Central memory CD8-positive, alpha-beta T cell (primary cell): ENCODE data around the gene MORC1.

Source experiments
- ATAC-seq: fragments of 150-1000 bp; cut with Tn5 transposase; replicated peaks from 2 replicates; pipeline ENCODE4 v1.10.0; 2022; ENCODE audit warnings: mild to moderate bottlenecking, moderate FRiP score, moderate number of reproducible peaks; ENCODE audit not compliant: poor library complexity, severe bottlenecking; ENCODE audit errors: extremely low read depth
- DNase-seq, 2 donors: peaks; one replicate each; pipeline ENCODE4 v3.0.0; 2021; ENCODE audit warnings: low spot score in 2 of 2
- H3K27ac Mint-ChIP-seq: one replicate; pipeline ENCODE4 v1.8.0; 2022; ENCODE audit warnings: low read depth, mild to moderate bottlenecking, moderate library complexity, mixed read lengths
- H3K27me3 Mint-ChIP-seq: one replicate; pipeline ENCODE4 v1.8.0; 2022; ENCODE audit warnings: mixed read lengths
- H3K36me3 Mint-ChIP-seq: one replicate; pipeline ENCODE4 v1.8.0; 2022; ENCODE audit warnings: mild to moderate bottlenecking, moderate library complexity, mixed read lengths; ENCODE audit not compliant: insufficient read depth
- H3K4me1 Mint-ChIP-seq: one replicate; pipeline ENCODE4 v1.8.0; 2022; ENCODE audit warnings: mixed read lengths
- H3K4me3 Mint-ChIP-seq: one replicate; pipeline ENCODE4 v1.8.0; 2022; ENCODE audit warnings: mild to moderate bottlenecking, moderate library complexity, mixed read lengths
- H3K9me3 Mint-ChIP-seq: one replicate; pipeline ENCODE4 v1.8.0; 2022; ENCODE audit warnings: mixed read lengths

The MORC1 gene

DNA sequence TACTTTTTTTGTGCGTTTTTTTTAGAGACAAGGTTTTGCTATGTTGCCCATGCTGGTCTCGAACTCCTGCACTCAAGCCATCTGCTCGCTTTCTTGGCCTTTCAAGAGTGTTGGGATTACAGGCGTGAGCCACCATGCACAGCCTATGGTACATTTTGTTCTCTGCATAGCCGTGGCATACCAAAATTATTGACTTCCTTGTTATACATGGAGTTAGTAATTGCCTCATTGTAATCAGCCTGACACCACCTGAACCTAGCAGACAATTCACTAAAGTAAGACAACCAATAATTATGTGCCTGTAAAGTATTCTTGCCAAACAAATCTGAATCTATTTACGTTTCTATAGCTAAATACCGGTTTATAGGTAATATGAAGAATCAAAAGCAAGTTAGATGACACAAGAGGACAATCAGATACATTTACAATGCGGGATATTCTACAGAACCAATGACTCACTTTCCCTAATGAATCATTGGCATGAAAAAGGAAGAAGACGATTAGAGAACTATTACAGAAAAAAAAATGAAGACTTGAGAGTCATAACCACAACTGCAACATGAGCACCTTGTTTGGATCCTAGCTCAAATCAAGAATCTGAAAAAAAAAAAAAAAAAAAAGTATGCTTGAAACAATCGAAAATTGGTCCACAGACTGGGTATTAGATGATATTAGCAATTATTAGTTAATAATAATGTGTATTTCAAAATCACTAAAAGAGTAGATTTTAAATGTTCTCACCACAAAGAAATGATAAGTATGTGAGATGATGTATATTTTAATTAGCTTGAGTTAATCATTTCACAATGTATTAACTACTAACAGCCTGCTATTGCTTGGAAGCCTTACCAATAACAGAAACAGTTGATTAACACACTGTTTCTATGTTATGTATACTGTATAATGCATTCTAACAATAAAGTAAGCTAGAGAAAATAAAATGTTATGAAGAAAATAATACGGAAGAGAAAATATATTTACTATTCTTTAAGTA, 171.3 kb downstream of the MORC1 start:
- Mint-ChIP-seq H3K9me3 (no peaks in the 10 kb centered on the region), H3K27ac (no peak overlapping the region), H3K4me1 (no peaks in the 10 kb centered on the region), H3K27me3 (peaks cover 68% of the 10 kb centered on the region), H3K36me3 (no peaks in the 10 kb centered on the region), H3K4me3 (no peak overlapping the region)
- ATAC-seq (no peak), DNase-seq (no peak)

DNA sequence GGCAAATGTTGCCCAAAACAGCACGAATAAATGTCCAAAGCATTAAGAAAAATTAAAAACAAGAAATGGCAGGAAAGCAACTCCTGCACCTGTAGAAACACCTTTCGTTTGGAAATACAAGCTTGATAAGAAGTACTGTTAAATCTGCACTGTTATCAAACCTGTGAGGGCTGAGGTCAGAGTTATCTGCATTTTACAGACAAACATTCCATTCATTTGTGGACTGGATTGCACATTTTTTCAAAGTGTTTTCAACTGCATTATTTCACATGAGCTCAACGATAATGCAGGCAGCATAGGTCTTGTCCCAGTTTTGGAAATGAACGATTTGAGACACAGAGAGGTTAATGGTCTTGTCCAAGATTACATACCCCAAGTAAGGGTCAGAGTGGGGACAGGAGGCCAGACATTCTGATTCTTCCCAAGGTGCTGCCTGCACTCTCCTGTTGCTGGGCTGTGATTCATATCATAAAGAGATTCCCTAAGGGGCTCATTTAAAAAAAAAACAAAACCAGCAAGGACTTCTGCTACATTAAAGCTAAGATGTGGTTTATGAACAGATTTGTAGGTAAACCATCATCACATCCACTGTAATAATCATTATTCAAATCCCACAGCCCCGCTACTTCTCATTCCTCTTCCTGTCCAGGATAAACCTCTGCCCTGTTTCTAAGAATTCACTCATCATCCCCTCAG, 177.2 kb downstream of the MORC1 start:
- Mint-ChIP-seq H3K36me3 (no peaks in the 10 kb centered on the region), H3K27me3 (peaks cover 28% of the 10 kb centered on the region), H3K4me3 (no peak overlapping the region), H3K4me1 (no peaks in the 10 kb centered on the region), H3K27ac (no peak overlapping the region), H3K9me3 (no peaks in the 10 kb centered on the region)
- no peak for DNase-seq
- no peak for ATAC-seq

DNA sequence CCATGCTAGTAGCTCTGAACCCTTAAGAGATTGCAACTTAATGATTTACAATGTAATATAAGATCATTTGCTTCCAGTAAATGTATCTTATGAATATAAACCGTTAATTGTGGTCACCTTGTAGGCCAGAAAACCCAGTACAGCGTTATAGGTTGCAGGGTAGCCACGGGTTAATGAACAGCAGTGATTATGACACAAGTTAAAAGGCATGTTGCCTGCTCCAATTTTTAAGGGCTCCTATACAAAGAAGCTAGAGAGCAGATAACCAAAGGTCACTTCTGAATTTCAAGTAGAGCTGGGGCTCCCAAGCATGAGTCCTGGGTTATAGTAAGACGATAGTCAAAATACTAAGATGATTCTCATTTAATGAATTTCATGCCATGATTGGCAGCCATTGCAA, 177.8 kb downstream of the MORC1 start:
- ATAC-seq, result no peak
- no peak for DNase-seq
- Mint-ChIP-seq H3K27me3 (peaks cover 28% of the 10 kb centered on the region), H3K4me3 (no peak overlapping the region), H3K27ac (no peak overlapping the region), H3K36me3 (no peaks in the 10 kb centered on the region), H3K4me1 (no peaks in the 10 kb centered on the region), H3K9me3 (no peaks in the 10 kb centered on the region)

DNA sequence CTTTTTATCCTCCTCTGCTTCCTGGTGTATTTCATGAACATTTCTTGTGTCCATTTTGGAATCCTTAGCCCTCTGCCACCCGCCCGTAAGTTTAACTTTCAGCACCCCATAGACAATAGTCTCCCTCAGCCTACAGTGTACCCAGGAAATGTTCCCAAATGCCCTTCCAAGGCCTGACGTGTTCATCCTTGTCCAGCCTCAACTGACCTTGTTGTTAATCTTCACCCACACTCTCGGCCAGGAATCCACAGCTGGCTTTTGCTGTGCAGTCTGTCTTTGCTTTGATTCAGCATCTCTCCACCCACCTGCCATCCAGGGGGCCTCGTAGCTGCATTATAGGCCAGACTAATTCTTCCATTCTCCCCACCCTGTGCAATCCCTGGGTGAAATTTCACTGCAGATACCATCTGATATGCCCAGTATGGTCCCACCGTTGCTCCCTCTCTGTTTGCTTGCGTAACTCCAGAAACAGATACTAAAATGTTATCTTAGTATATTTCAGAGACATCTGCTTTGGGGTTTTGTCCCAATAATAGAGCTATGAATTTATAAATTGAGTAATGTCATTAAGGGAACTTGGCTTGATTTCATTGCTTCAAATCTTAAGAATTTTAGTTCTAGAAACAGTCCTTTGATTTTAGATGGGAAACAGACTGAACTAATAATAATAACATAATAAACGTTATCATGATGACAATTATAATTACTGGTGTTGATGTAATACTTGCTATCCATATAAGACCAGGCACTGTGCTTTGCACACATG, 180.8 kb downstream of the MORC1 start:
- no peaks in the 10 kb centered on the region for H3K4me1 Mint-ChIP-seq
- no peaks in the 10 kb centered on the region for H3K27me3 Mint-ChIP-seq
- no peaks in the 10 kb centered on the region for H3K36me3 Mint-ChIP-seq
- no peaks in the 10 kb centered on the region for H3K9me3 Mint-ChIP-seq
- H3K27ac Mint-ChIP-seq, result no peak overlapping the region
- H3K4me3 Mint-ChIP-seq, result no peak overlapping the region
- no peak for DNase-seq
- ATAC-seq, result no peak

DNA sequence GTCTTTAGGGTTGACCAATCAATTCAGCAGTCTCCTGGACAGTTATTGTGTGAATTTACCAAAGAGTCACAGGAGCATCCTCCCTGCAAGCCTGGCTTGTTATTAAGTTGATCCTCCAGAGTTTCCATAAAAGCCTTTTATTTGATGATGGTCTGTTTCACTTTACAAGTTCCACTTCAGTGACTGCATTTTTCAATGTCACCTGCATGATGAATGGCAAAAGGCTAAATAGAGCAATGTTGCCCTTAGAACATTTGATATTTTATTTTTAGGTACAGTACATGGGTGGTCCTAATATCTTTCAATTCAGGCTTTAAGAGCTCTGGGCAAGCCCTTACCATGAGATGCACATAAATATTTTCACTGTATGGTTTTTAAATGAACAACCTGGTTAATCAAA, 186.9 kb downstream of the MORC1 start:
- DNase-seq (no peak), ATAC-seq (no peak)
- Mint-ChIP-seq H3K27me3 (peaks cover 49% of the 10 kb centered on the region), H3K4me1 (no peaks in the 10 kb centered on the region), H3K36me3 (peaks cover 2% of the 10 kb centered on the region), H3K27ac (no peak overlapping the region), H3K4me3 (no peak overlapping the region), H3K9me3 (peaks cover 8% of the 10 kb centered on the region)

DNA sequence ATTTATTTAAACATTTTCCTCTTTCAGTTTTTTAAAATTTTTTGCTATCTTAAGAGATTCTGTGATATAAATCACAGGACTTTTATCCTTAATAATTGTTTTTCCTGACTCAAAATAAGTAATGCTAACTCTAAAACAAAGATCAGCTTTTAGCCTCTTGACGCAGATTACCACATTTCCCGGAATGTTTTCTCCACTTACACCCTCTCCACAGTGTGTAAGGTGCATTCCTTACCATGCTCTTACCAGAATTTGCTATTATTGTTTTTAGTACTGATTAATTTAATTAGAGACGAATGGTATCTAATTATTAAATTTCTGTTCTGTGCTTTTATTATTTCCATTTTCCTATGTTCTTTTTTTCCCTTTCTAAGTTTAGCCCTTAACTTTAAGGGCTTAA, 199.1 kb downstream of the MORC1 start:
- H3K4me3 Mint-ChIP-seq, result no peak overlapping the region
- H3K36me3 Mint-ChIP-seq, result no peaks in the 10 kb centered on the region
- H3K27ac Mint-ChIP-seq, result no peak overlapping the region
- H3K27me3 Mint-ChIP-seq, result peaks cover 9% of the 10 kb centered on the region
- H3K4me1 Mint-ChIP-seq, result peaks cover 13% of the 10 kb centered on the region
- DNase-seq (no peak), ATAC-seq (no peak)
- H3K9me3 Mint-ChIP-seq, result no peaks in the 10 kb centered on the region

DNA sequence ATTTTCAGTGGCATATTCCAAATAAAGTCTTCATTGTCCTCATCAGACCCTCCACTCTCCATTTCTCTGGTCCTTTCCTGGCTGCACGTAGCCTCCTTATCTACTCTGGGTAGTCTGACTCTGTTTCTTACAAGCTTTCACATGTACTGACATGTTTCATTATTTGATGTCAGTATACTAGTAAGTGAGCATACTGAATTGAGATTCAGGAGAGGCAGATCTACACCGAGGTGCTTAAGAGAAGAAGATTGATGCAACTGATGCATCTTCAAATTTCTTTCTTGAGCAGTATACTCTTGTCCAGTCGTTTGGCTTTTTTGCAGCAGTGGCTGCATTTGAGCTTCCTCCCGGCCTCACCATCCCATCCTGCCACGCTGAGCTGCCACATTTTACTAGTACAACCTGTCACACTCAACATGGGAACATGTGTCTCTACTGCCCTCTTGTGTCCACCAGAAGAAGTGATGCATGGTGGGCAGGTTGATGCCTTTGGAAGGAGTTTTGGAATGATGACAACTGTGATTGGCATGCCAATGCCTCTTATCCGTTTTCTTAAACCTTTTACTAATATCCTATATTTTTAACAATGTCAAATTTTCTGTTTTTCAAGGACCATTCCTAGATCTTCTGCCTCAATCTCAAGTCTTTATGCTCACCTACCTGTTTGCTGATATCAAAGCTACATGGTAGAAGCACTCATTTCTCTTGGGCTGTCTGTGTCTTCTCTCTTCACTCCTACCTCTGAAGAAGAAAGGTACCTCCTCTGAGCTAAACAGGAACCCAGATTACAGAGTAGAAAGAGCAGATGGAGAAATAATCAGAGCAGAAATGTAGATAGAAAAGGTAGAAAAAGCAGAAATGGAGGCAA, 202.9 kb downstream of the MORC1 start:
- Mint-ChIP-seq H3K36me3 (no peaks in the 10 kb centered on the region), H3K4me3 (peak overlapping the region; percentile 40), H3K4me1 (peaks cover 18% of the 10 kb centered on the region), H3K27ac (no peak overlapping the region), H3K9me3 (no peaks in the 10 kb centered on the region), H3K27me3 (no peaks in the 10 kb centered on the region)
- DNase-seq (peak; percentile 32 to 62), ATAC-seq (peak; percentile 83)

DNA sequence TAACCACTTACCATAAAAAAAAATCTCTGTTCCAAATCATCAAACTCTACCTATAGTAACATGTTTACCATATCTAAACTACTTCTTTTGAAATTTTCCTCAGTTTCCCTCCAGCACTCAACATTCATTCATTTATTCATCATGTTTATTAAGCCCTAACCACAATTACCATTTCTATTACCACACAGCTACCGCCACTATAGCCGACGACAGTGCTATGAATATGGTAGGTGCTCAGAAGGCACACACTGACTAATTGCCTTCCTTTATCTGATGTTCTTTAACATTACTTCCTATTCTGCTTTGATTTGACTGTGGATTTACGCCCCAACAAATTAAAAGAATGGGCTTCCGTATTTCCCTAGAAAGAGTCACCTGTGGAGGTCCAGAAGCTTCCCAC, 208.1 kb downstream of the MORC1 start:
- Mint-ChIP-seq H3K4me1 (peaks cover 15% of the 10 kb centered on the region), H3K27ac (no peak overlapping the region), H3K9me3 (no peaks in the 10 kb centered on the region), H3K36me3 (no peaks in the 10 kb centered on the region), H3K4me3 (no peak overlapping the region), H3K27me3 (no peaks in the 10 kb centered on the region)
- ATAC-seq (no peak), DNase-seq (no peak)
